Urinary bladder (tissue), 4 donors: ENCODE measurements around the gene ZNF254. TPM values are rescaled to one million over a fixed set of nuclear protein-coding genes. Genes with fewer than 3 reads are reported as not detected.
A peak's percentile ranks its signal among the peaks of the same experiment; 100 is the strongest.
"Not testable (repeated sequence)": the region's sequence is repeated elsewhere in the genome, so short reads cannot be mapped to it uniquely, and the experiment has no call there.

Source experiments
- DNase-seq: peaks from one replicate; pipeline ENCODE4 v3.0.0-alpha.2; 2015; ENCODE audit errors: extremely low spot score
- H3K27ac ChIP-seq: one replicate; pipeline ENCODE4 v1.5.1; 2013; ENCODE audit warnings: low read depth, mild to moderate bottlenecking, moderate library complexity
- H3K36me3 ChIP-seq: one replicate; pipeline ENCODE4 v1.6.1; 2013; ENCODE audit warnings: mild to moderate bottlenecking, moderate library complexity; ENCODE audit not compliant: insufficient read depth
- H3K4me1 ChIP-seq: one replicate; pipeline ENCODE4 v1.6.1; 2013; ENCODE audit warnings: mild to moderate bottlenecking, moderate library complexity; ENCODE audit not compliant: insufficient read depth
- H3K4me3 ChIP-seq: one replicate; pipeline ENCODE4 v1.5.1; 2013; ENCODE audit warnings: low read depth, low read length
- WGBS: extraction: QIAGEN DNeasy Blood & Tissue Kit; methylation state at CpG from one replicate; pipeline ENCODE4 v1.1.7; 2013; 5-methylcytosine and 5-hydroxymethylcytosine counted together
- polyA plus RNA-seq: library from polyadenylated mRNA; stranded (reverse); fragments of 200-250 nt; gene quantifications from one replicate; pipeline ENCODE4 v1.2.3, GENCODE V29; 2013
- total RNA-seq: library from RNA; depleted of rRNA; stranded (reverse); fragments of >200 nt; gene quantifications from one replicate; pipeline ENCODE4 v1.2.3, GENCODE V29; 2014
- donor health status: healthy with polysubstance abuse.
- donor health status: healthy.

ZNF254 gene
- total RNA-seq (76.5 TPM), polyA plus RNA-seq (7.6 TPM)

- under 1% methylated on average over 23 of the region's 23 CpGs for WGBS
- H3K4me3 ChIP-seq, result peak within 1 kb of the TSS; percentile 76
Observed at GRCh38 chr19:24086974-24087595, at the start of gene ZNF254. TSS of gene ZNF254 (plus strand) at chr19:24087187. CDS start at chr19:24087308, 121 bp downstream.

GRCh38 chr19:24040621-24041020 lies 46.4 kb upstream of the ZNF254 start:
- H3K36me3 ChIP-seq, result no peaks in the 10 kb centered on the region
- 96% methylated on average over 3 of the region's 3 CpGs for WGBS

More at GRCh38 chr19:24086974-24087595, at the start of gene ZNF254:
- DNase-seq, result peak; percentile 95
- Histone ChIP-seq H3K27ac (peak within 1 kb of the TSS; percentile 91), H3K4me1 (no peaks in the 10 kb centered on the region), H3K36me3 (no peaks in the 10 kb centered on the region)

GRCh38 chr19:24041326-24041725 lies 45.7 kb upstream of the ZNF254 start:
- DNase-seq, H3K36me3 ChIP-seq, H3K4me3 ChIP-seq, H3K27ac ChIP-seq, H3K4me1 ChIP-seq: not testable (repeated sequence)
- 98% methylated on average over 22 of the region's 32 CpGs for WGBS

More at GRCh38 chr19:24040621-24041020, 46.4 kb upstream of the ZNF254 start:
- Histone ChIP-seq H3K27ac (no peak overlapping the region), H3K4me3 (no peak overlapping the region), H3K4me1 (no peaks in the 10 kb centered on the region)
- DNase-seq, result no peak

- no peak for DNase-seq
Observed at GRCh38 chr19:24046550-24046949, 40.4 kb upstream of the ZNF254 start.

GRCh38 chr19:24048261-24048660 lies 38.7 kb upstream of the ZNF254 start:
- H3K4me3 ChIP-seq, result no peak overlapping the region
- 99% methylated on average over 10 of the region's 10 CpGs for WGBS
- H3K4me1 ChIP-seq, result no peaks in the 10 kb centered on the region
- H3K27ac ChIP-seq, result no peak overlapping the region
- peaks cover 5% of the 10 kb centered on the region for H3K36me3 ChIP-seq
- DNase-seq, result no peak

More at GRCh38 chr19:24046550-24046949, 40.4 kb upstream of the ZNF254 start:
- Histone ChIP-seq H3K4me3 (no peak overlapping the region), H3K4me1 (no peaks in the 10 kb centered on the region), H3K27ac (no peak overlapping the region), H3K36me3 (peaks cover 5% of the 10 kb centered on the region)
- 96% methylated on average over 1 of the region's 1 CpG for WGBS

GRCh38 chr19:24049537-24049936 lies 37.5 kb upstream of the ZNF254 start:
- 95% methylated on average over 1 of the region's 1 CpG for WGBS
- Histone ChIP-seq H3K36me3 (peaks cover 5% of the 10 kb centered on the region), H3K4me3 (no peak overlapping the region), H3K4me1 (no peaks in the 10 kb centered on the region), H3K27ac (no peak overlapping the region)
- DNase-seq, result no peak

GRCh38 chr19:24051516-24051915 lies 35.5 kb upstream of the ZNF254 start:
- no peak overlapping the region for H3K27ac ChIP-seq
- peaks cover 5% of the 10 kb centered on the region for H3K36me3 ChIP-seq
- 96% methylated on average over 4 of the region's 4 CpGs for WGBS
- H3K4me3 ChIP-seq, result no peak overlapping the region
- DNase-seq, result no peak
- no peaks in the 10 kb centered on the region for H3K4me1 ChIP-seq

- DNase-seq, result no peak
- Histone ChIP-seq H3K4me3 (no peak overlapping the region), H3K27ac (no peak overlapping the region), H3K4me1 (no peaks in the 10 kb centered on the region), H3K36me3 (peaks cover 5% of the 10 kb centered on the region)
- WGBS, result 89% methylated on average over 3 of the region's 3 CpGs
Observed at GRCh38 chr19:24052811-24053210, 34.2 kb upstream of the ZNF254 start.

GRCh38 chr19:24053601-24054000 lies 33.4 kb upstream of the ZNF254 start:
- no peak overlapping the region for H3K4me3 ChIP-seq
- DNase-seq, result no peak
- 94% methylated on average over 4 of the region's 4 CpGs for WGBS
- no peak overlapping the region for H3K27ac ChIP-seq
- H3K4me1 ChIP-seq, result no peaks in the 10 kb centered on the region
- peaks cover 2% of the 10 kb centered on the region for H3K36me3 ChIP-seq

GRCh38 chr19:24054044-24054935 lies 32.7 kb upstream of the ZNF254 start:
- H3K36me3 ChIP-seq, result peaks cover 2% of the 10 kb centered on the region
- DNase-seq, result no peak
- 84% methylated on average over 5 of the region's 5 CpGs for WGBS
- H3K27ac ChIP-seq, result no peak overlapping the region
- H3K4me1 ChIP-seq, result no peaks in the 10 kb centered on the region
- no peak overlapping the region for H3K4me3 ChIP-seq

GRCh38 chr19:24055548-24055947 lies 31.4 kb upstream of the ZNF254 start:
- no peak for DNase-seq
- no peak overlapping the region for H3K4me3 ChIP-seq
- H3K36me3 ChIP-seq, result no peaks in the 10 kb centered on the region
- WGBS, result 93% methylated on average over 3 of the region's 3 CpGs
- no peak overlapping the region for H3K27ac ChIP-seq
- H3K4me1 ChIP-seq, result no peaks in the 10 kb centered on the region

GRCh38 chr19:24057144-24057543 lies 29.8 kb upstream of the ZNF254 start:
- Histone ChIP-seq H3K4me3 (no peak overlapping the region), H3K27ac (no peak overlapping the region), H3K36me3 (no peaks in the 10 kb centered on the region), H3K4me1 (no peaks in the 10 kb centered on the region)
- WGBS, result 85% methylated on average over 5 of the region's 5 CpGs
- no peak for DNase-seq

- 92% methylated on average over 2 of the region's 2 CpGs for WGBS
- DNase-seq, result no peak
- H3K36me3 ChIP-seq, result no peaks in the 10 kb centered on the region
Observed at GRCh38 chr19:24059563-24060295, 27.3 kb upstream of the ZNF254 start.

More at GRCh38 chr19:24059563-24060295, 27.3 kb upstream of the ZNF254 start:
- no peaks in the 10 kb centered on the region for H3K4me1 ChIP-seq
- no peak overlapping the region for H3K27ac ChIP-seq
- H3K4me3 ChIP-seq, result no peak overlapping the region
